ENCODE measurements around the gene CDCA7L.
"Not testable (repeated sequence)": the region's sequence is repeated elsewhere in the genome, so short reads cannot be mapped to it uniquely, and the experiment has no call there.

Gene CDCA7L

DNA sequence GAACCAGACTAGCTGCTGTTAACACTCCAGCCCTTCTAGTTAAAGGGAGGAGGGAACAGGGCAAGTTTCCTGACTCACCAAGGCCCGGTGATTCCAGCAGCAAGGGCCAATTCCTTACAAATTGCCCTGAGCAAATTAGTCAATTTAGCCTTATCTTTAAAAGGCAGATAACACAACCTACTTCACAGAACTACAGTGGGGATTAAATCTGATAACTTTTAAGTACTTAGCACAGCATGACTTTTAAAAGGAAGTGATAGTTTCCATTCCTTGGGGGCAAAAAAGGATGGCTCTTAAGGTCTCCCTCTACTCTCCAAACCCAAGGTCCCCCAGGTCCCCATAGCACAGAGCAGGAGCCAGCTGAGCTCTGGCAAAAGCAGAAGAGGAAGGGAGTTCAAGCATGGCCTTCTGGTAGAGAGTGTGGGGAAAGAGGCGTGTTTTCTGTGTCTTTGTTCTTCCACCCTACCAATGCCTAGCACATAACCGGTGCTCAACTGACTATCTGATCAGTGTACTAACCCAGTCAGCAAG, 4.0 kb downstream of the CDCA7L start:
- peak; percentile 43 for DNase-seq (ENCODE audit: extremely low spot score)
- TF ChIP-seq CTBP1 (IDR thresholded peaks at IDR 0.05; ENCODE audit: borderline replicate concordance): peak; percentile 50; the same call in 1 of the 2 replicates
- no peak for TF ChIP-seq FOXK2 (IDR thresholded peaks at IDR 0.05)
- TF ChIP-seq, protein P1, sequence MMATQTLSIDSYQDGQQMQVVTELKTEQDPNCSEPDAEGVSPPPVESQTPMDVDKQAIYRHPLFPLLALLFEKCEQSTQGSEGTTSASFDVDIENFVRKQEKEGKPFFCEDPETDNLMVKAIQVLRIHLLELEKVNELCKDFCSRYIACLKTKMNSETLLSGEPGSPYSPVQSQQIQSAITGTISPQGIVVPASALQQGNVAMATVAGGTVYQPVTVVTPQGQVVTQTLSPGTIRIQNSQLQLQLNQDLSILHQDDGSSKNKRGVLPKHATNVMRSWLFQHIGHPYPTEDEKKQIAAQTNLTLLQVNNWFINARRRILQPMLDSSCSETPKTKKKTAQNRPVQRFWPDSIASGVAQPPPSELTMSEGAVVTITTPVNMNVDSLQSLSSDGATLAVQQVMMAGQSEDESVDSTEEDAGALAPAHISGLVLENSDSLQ (IDR thresholded peaks at IDR 0.05): no peak
- CTCF ChIA-PET: no interaction called here
- POLR2A ChIA-PET: interaction anchor here (0.8 kb wide), 1 partner anchor 21 kb away, joined by 3 read pairs; no protein-coding TSS in a partner anchor

DNA sequence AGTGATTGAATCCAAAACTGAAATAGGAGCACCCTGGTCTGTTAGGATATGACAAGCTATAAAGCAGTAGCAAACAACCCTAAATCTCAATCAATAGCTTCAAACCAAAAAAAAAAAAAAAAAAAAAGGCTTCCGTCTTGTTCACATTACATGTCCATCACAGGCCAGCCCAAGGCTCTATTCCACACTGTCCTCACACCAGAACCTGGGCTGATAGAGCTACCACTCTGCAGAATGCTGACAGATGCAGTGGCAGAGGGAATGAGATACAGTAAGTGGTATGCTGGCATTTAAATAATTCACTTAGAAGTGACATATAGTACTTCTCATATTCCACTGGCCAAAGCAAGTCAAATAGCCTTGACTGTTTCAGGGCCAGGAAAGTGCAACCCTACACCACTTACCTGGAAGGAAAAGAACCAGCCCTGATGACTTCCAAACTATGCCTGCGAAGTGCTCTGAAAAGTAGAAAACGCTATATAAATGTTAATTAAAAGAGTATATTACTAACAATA, 5.8 kb downstream of the CDCA7L start:
- ChIA-PET CTCF (interaction anchor here (0.5 to 0.6 kb wide), 2 partner anchors 78 to 1049 kb away, joined by 3 read pairs; no protein-coding TSS in a partner anchor), POLR2A (no interaction called here)
- no peak for TF ChIP-seq ARNT (IDR thresholded peaks at IDR 0.05)
- no peak for TF ChIP-seq L3MBTL2 (conservative IDR thresholded peaks at IDR 0.05)
- no peak for DNase-seq (ENCODE audit: extremely low spot score)

DNA sequence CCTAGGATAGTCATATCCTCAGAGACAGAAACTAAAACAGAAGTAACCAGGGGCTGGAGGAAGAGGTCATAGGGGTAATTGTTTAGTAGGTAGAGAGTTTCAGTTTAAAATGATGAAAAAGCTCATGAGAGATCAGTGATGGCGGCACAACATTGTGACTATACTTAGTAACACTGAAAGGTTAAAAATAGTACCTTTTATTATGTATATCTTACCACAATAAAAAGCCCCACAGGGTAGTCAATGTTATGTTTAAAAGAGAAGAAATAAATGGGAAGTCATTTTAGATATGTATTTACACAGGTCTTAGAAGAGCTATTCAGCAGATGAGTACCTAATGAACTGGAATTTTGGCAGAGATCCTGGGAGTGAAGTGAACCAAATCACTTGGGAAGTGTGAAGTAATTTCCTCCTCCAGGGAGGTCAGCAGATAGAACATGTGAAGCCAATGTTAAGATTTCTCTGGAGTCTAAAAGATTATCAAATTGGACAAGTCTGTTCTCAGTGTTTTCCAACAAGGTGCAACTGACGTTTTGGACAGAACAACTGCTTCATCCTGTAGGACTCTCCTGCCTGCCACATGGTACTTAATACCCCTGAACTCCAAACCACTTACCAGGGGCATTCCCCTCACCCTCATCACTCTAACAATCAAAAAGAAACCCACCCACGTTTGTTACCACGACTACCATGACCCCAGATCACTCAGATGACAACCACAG, 6.4 kb downstream of the CDCA7L start:
- ChIA-PET CTCF (interaction anchor here (0.5 to 0.6 kb wide), 2 partner anchors 78 to 1049 kb away, joined by 3 read pairs; no protein-coding TSS in a partner anchor), POLR2A (interaction anchor here (0.6 kb wide), 1 partner anchor 1158 kb away, joined by 3 read pairs; no protein-coding TSS in a partner anchor)

DNA sequence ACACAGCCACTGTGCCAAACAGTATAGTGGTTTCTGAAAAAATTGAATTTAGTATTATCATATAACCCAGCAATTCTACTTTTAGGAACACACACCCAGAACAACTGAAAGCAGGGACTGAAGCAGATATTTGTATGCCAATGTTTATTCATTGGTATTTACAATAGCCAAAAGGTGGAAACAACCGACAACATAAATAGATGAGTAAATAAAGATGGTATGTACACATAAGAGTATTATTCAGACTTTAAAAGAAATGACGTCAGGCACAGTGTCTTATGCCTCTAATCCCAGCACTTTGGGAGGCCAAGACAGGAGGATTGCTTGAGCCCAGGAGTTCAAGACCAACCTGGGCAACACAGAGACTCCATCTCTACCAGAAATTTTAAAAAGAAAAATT, 7.2 kb downstream of the CDCA7L start:
- ChIA-PET POLR2A (no interaction called here), CTCF (no interaction called here)
- no peak for TF ChIP-seq CTBP1 (IDR thresholded peaks at IDR 0.05; ENCODE audit: borderline replicate concordance)
- no peak for TF ChIP-seq FOXA1 (IDR thresholded peaks at IDR 0.05)
- TF ChIP-seq HDGF (IDR thresholded peaks at IDR 0.05; ENCODE audit: borderline replicate concordance): no peak
- TF ChIP-seq SUZ12 (IDR thresholded peaks at IDR 0.05): no peak
- TF ChIP-seq, protein P1 (IDR thresholded peaks at IDR 0.05): no peak
- no peak for TF ChIP-seq ARNT (IDR thresholded peaks at IDR 0.05)
- TF ChIP-seq TARDBP (IDR thresholded peaks at IDR 0.05): no peak
- no peak for TF ChIP-seq ZNF384 (IDR thresholded peaks at IDR 0.05)
- TF ChIP-seq LEF1 (IDR thresholded peaks at IDR 0.05; ENCODE audit: borderline replicate concordance): no peak
- no peak for TF ChIP-seq ELF4 (IDR thresholded peaks at IDR 0.05)
- TF ChIP-seq NFRKB (IDR thresholded peaks at IDR 0.05): no peak
- no peak for TF ChIP-seq FOXK2 (IDR thresholded peaks at IDR 0.05)
- TF ChIP-seq BHLHE40 (IDR thresholded peaks at IDR 0.05; ENCODE audit: borderline replicate concordance): no peak
- TF ChIP-seq FOXM1 (IDR thresholded peaks at IDR 0.05; ENCODE audit: borderline replicate concordance): no peak
- no peak for TF ChIP-seq L3MBTL2 (conservative IDR thresholded peaks at IDR 0.05)
- no peak for TF ChIP-seq SP1 (IDR thresholded peaks at IDR 0.05)
- DNase-seq (ENCODE audit: extremely low spot score): no peak

More for the DNA sequence above, 6.4 kb downstream of the CDCA7L start:
- DNase-seq (ENCODE audit: extremely low spot score): no peak
- TF ChIP-seq FOXM1 (IDR thresholded peaks at IDR 0.05; ENCODE audit: borderline replicate concordance): no peak

DNA sequence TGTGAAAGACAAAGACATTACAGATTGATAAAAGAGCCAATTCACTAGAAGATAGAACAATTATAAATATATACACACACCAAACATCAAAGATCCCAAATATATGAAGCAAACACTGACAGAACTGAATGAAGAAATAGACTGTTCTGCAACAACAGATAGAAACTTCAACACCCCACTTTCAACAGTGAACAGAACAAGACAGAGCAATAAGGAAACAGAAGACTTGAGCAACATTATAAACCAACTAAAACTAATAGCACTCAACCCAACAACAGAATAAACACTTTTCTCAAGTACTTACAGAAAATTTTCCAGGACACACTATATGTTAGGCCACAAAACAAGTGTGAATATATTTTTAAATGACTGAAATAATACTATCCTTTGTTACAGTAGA, 10.9 kb downstream of the CDCA7L start:
- CTCF ChIA-PET: no interaction called here
- no peak for DNase-seq (ENCODE audit: extremely low spot score)
- POLR2A ChIA-PET: no interaction called here
- TF ChIP-seq ZNF384 (IDR thresholded peaks at IDR 0.05) (no peak), ARNT (IDR thresholded peaks at IDR 0.05) (no peak), SP1 (IDR thresholded peaks at IDR 0.05) (no peak), FOXA1 (IDR thresholded peaks at IDR 0.05) (no peak), LEF1 (IDR thresholded peaks at IDR 0.05; ENCODE audit: borderline replicate concordance) (no peak), L3MBTL2 (conservative IDR thresholded peaks at IDR 0.05) (no peak), NFRKB (IDR thresholded peaks at IDR 0.05) (no peak), CTBP1 (IDR thresholded peaks at IDR 0.05; ENCODE audit: borderline replicate concordance) (no peak), FOXM1 (IDR thresholded peaks at IDR 0.05; ENCODE audit: borderline replicate concordance) (no peak), HDGF (IDR thresholded peaks at IDR 0.05; ENCODE audit: borderline replicate concordance) (no peak), SUZ12 (IDR thresholded peaks at IDR 0.05) (no peak), FOXK2 (IDR thresholded peaks at IDR 0.05) (no peak)
- TF ChIP-seq, protein P1 (IDR thresholded peaks at IDR 0.05): no peak

DNA sequence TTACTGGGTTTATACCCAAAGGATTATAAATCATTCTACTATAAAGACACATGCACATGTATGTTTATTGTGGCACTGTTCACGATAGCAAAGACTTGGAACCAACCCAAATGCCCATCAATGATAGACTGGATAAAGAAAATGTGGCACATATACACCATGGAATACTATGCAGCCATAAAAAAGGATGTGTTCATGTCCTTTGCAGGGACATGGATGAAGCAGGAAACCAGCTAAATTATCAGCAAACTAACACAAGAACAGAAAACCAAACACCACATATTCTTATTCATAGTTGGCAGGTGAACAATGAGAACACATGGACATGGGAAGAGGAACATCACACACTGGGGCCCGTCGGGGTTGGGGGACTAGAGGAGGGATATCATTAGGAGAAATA, 12.4 kb downstream of the CDCA7L start:
- POLR2A ChIA-PET; DNase-seq (ENCODE audit: extremely low spot score); CTCF ChIA-PET: not testable (repeated sequence)

DNA sequence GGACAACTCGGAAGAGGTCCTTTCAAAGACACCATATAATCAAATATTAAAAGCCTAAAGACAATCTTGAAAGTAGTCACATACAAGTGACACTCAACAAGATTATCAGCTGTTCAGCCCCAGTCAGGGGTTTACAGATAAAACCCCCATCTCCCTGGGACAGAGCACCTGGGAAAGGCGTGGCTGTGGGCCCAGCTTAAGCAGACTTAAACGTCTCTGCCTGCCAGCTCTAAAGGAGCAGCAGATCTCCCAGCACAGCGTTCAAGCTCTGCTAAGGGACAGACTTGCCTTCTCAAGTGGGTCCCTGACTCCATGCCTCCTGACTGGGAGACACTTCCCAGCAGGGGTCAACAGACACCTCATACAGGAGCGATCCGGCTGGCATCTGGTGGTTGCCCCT, 18.0 kb downstream of the CDCA7L start:
- POLR2A ChIA-PET: no interaction called here
- TF ChIP-seq SP1 (IDR thresholded peaks at IDR 0.05): no peak
- no peak for TF ChIP-seq L3MBTL2 (conservative IDR thresholded peaks at IDR 0.05)
- no peak for TF ChIP-seq FOXM1 (IDR thresholded peaks at IDR 0.05; ENCODE audit: borderline replicate concordance)
- no peak for TF ChIP-seq ELF4 (IDR thresholded peaks at IDR 0.05)
- CTCF ChIA-PET: no interaction called here
- DNase-seq (ENCODE audit: extremely low spot score): no peak

Measured in HEK293T (cell line).